ENCODE results near the gene QSOX2. TPM values are rescaled to one million over a fixed set of nuclear protein-coding genes. Genes with fewer than 3 reads are reported as not detected.

Gene QSOX2
- polyA plus RNA-seq, 2 of the 4 experiments (the other 2 are of a cell fraction): 22.3 to 30.2 TPM

GRCh38 chr9:136295055-136295454 lies 49.4 kb upstream of the QSOX2 start:
- no peak for ATAC-seq
- POLR2A ChIA-PET: no interaction called here
- Histone ChIP-seq H3K4me2 (no peak overlapping the region), H3K27ac (no peak overlapping the region), H3K9me3 (no peaks in the 10 kb centered on the region), H3K4me1 (no peaks in the 10 kb centered on the region), H3K4me3 (no peak overlapping the region)
- DNase-seq (ENCODE audit: low read depth in 1 of 2, low spot score in 1 of 2): no peak
- TF ChIP-seq TP53 (CRISPR knock-in tag; IDR thresholded peaks at IDR 0.05) (no peak), E2F6 (IDR thresholded peaks at IDR 0.05; ENCODE audit: borderline replicate concordance, low read depth) (no peak), PBX3 (IDR thresholded peaks at IDR 0.05) (no peak), JUNB (IDR thresholded peaks at IDR 0.05) (no peak), CEBPB (IDR thresholded peaks at IDR 0.05) (no peak), ZSCAN20 (CRISPR knock-in tag; IDR thresholded peaks at IDR 0.05) (no peak), TFCP2L1 (CRISPR knock-in tag; IDR thresholded peaks at IDR 0.05) (no peak), FOSB (CRISPR knock-in tag; IDR thresholded peaks at IDR 0.05) (no peak), HOXB13 (CRISPR knock-in tag; IDR thresholded peaks at IDR 0.05; ENCODE audit: low read depth) (no peak), SMC3 (IDR thresholded peaks at IDR 0.05) (no peak), RNF2 (IDR thresholded peaks at IDR 0.05; ENCODE audit: borderline replicate concordance, low read depth) (no peak)
- CTCF ChIA-PET: interaction anchor here (0.5 to 0.9 kb wide), 2 partner anchors 11 to 352 kb away, joined by 3 read pairs; no protein-coding TSS in a partner anchor
- 79% methylated on average over 13 of the region's 16 CpGs for WGBS (ENCODE audit: missing lambda C conversion rate)
- no peak for FAIRE-seq

GRCh38 chr9:136294437-136294836 lies 48.8 kb upstream of the QSOX2 start:
- Histone ChIP-seq H3K4me1 (no peaks in the 10 kb centered on the region), H3K4me3 (no peak overlapping the region), H3K4me2 (no peak overlapping the region), H3K9me3 (no peaks in the 10 kb centered on the region), H3K27ac (no peak overlapping the region)
- FAIRE-seq (no peak), DNase-seq (ENCODE audit: low read depth in 1 of 2, low spot score in 1 of 2) (no peak), ATAC-seq (no peak)
- 30% methylated on average over 2 of the region's 5 CpGs for WGBS (ENCODE audit: missing lambda C conversion rate)
- ChIA-PET POLR2A (no interaction called here), CTCF (interaction anchor here (0.5 to 0.9 kb wide), 3 partner anchors 10 to 352 kb away, joined by 3 read pairs; no protein-coding TSS in a partner anchor)
- TF ChIP-seq SREBF2 (IDR thresholded peaks at IDR 0.05) (no peak), CBX2 (IDR thresholded peaks at IDR 0.05; ENCODE audit: borderline replicate concordance, low read depth) (no peak), PHF8 (IDR thresholded peaks at IDR 0.05; ENCODE audit: borderline replicate concordance, low read depth) (no peak), CEBPB (IDR thresholded peaks at IDR 0.05) (no peak), RAD21 (conservative IDR thresholded peaks at IDR 0.05 in 1 of 2, IDR thresholded peaks at IDR 0.05 in 1 of 2) (no peak), POLR2AphosphoS2 (conservative IDR thresholded peaks at IDR 0.05; ENCODE audit: low read length) (no peak)

- no peak for ATAC-seq
- no peak for FAIRE-seq
- H3K9me3 ChIP-seq: no peaks in the 10 kb centered on the region
- H3K4me3 ChIP-seq: no peak overlapping the region
- CTCF ChIA-PET: interaction anchor here (1.0 kb wide), 1 partner anchor 9 kb away, joined by 3 read pairs; no protein-coding TSS in a partner anchor
- POLR2A ChIA-PET: no interaction called here
- TF ChIP-seq RCOR1 (IDR thresholded peaks at IDR 0.05; ENCODE audit: low read depth, low read length): no peak
- TF ChIP-seq PBX3 (IDR thresholded peaks at IDR 0.05): no peak
- no peak for TF ChIP-seq NR3C1 (IDR thresholded peaks at IDR 0.05)
- TF ChIP-seq BCL3 (IDR thresholded peaks at IDR 0.05): no peak
- no peak for TF ChIP-seq ZC3H11A (IDR thresholded peaks at IDR 0.05)
- TF ChIP-seq RFX5 (IDR thresholded peaks at IDR 0.05): no peak
- no peak for TF ChIP-seq MAZ (IDR thresholded peaks at IDR 0.05; ENCODE audit: borderline replicate concordance, low read depth, low read length)
- TF ChIP-seq E2F6 (IDR thresholded peaks at IDR 0.05; ENCODE audit: borderline replicate concordance, low read depth): no peak
- TF ChIP-seq EP300 (IDR thresholded peaks at IDR 0.05): no peak
- no peak for TF ChIP-seq POLR2AphosphoS2 (conservative IDR thresholded peaks at IDR 0.05; ENCODE audit: low read length)
- TF ChIP-seq KDM5A (IDR thresholded peaks at IDR 0.05): no peak
- TF ChIP-seq SREBF2 (IDR thresholded peaks at IDR 0.05): no peak
- no peak for TF ChIP-seq CHD4 (IDR thresholded peaks at IDR 0.05; ENCODE audit: borderline replicate concordance)
- no peak for TF ChIP-seq JUN (IDR thresholded peaks at IDR 0.05)
- no peak for TF ChIP-seq JUNB (IDR thresholded peaks at IDR 0.05)
- TF ChIP-seq PHF8 (IDR thresholded peaks at IDR 0.05; ENCODE audit: borderline replicate concordance, low read depth): no peak
- TF ChIP-seq FOXS1 (CRISPR knock-in tag; IDR thresholded peaks at IDR 0.05): no peak
- no peak overlapping the region for H3K27ac ChIP-seq
- 56% methylated on average over 14 of the region's 14 CpGs for WGBS (ENCODE audit: missing lambda C conversion rate)
- H3K4me2 ChIP-seq: no peak overlapping the region
- H3K4me1 ChIP-seq: no peaks in the 10 kb centered on the region
- no peak for DNase-seq (ENCODE audit: low read depth in 1 of 2, low spot score in 1 of 2)
These were observed 48.0 kb upstream of the QSOX2 start for GRCh38 chr9:136293476-136294077.
